ENCODE results near the gene HDDC3. TPM values are rescaled to one million over a fixed set of nuclear protein-coding genes. Genes with fewer than 3 reads are reported as not detected.

HDDC3 gene
- total and polyA plus RNA-seq, 9 of the 15 experiments (the other 6 are each of a cell fraction or from before 2014, with no cell fraction given) = 14.9 to 55.8 (median 36.9) TPM

GRCh38 chr15:90902840-90903732 lies 29.3 kb downstream of the HDDC3 start, which contains the start of gene MAN2A2 (continued):
- TF ChIP-seq E2F4 (CRISPR knock-in tag; IDR thresholded peaks at IDR 0.05; ENCODE audit: low read depth) (no peak), NONO (IDR thresholded peaks at IDR 0.05; ENCODE audit: low read depth in 2 of 2, low read length in 1 of 2) (0 out of 4 replicates have a peak, but pooled peaks of 1 of the 2 experiments have one; percentile 40), ZNF280B (CRISPR knock-in tag; IDR thresholded peaks at IDR 0.05) (no peak), RERE (CRISPR knock-in tag; IDR thresholded peaks at IDR 0.05; ENCODE audit: borderline replicate concordance) (no peak), STAT5A (IDR thresholded peaks at IDR 0.05; ENCODE audit: borderline replicate concordance, low read length) (no peak), SIN3A (IDR thresholded peaks at IDR 0.05; ENCODE audit: borderline replicate concordance in 2 of 2, control insufficient read depth in 1 of 2, low read depth in 2 of 2, low read length in 2 of 2) (peak; percentile 19 to 50; a peak in 1 of 4 replicates), PTBP1 (IDR thresholded peaks at IDR 0.05; ENCODE audit: low read depth, low read length) (no peak), ARID3B (CRISPR knock-in tag; IDR thresholded peaks at IDR 0.05; ENCODE audit: borderline replicate concordance) (no peak), MIER1 (IDR thresholded peaks at IDR 0.05; ENCODE audit: low read depth) (no peak), KDM5B (IDR thresholded peaks at IDR 0.05; ENCODE audit: insufficient replicate concordance, low read depth, low read length) (peak; percentile 67), PTRF (tag; IDR thresholded peaks at IDR 0.05) (no peak), PYGO2 (tag; IDR thresholded peaks at IDR 0.05) (no peak), GTF2B (IDR thresholded peaks at IDR 0.05; ENCODE audit: extremely low read depth, insufficient read length) (no peak)
- TF ChIP-seq, protein P1, sequence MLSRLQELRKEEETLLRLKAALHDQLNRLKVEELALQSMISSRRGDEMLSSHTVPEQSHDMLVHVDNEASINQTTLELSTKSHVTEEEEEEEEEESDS (CRISPR knock-in tag; IDR thresholded peaks at IDR 0.05) = no peak
